Neural cell (in vitro differentiated cells): ENCODE results near the gene EFCAB6.

Experiments
- CTCF ChIP-seq: fragments of 450-650 bp; IDR thresholded peaks from 2 replicates; pipeline ENCODE4 v1.5.1; 2014; ENCODE audit warnings: antibody characterized with exemption, mild to moderate bottlenecking, moderate library complexity; ENCODE audit not compliant: poor library complexity, severe bottlenecking
- EP300 ChIP-seq: fragments of 450-650 bp; conservative IDR thresholded peaks from 2 replicates; pipeline ENCODE4 v1.6.1; 2014; ENCODE audit warnings: antibody characterized with exemption, mild to moderate bottlenecking, moderate library complexity; ENCODE audit not compliant: poor library complexity, severe bottlenecking
- POLR2AphosphoS5 ChIP-seq: IDR thresholded peaks from 2 replicates; pipeline ENCODE4 v1.6.1; 2012
- REST ChIP-seq: IDR thresholded peaks from 2 replicates; pipeline ENCODE4 v1.6.1; 2012; ENCODE audit warnings: borderline replicate concordance
- TAF1 ChIP-seq: IDR thresholded peaks from 2 replicates; pipeline ENCODE4 v1.6.1; 2012; ENCODE audit warnings: low read depth

- TF ChIP-seq CTCF (no peak), REST (no peak), POLR2AphosphoS5 (no peak), TAF1 (no peak), EP300 (no peak)
Measured at GRCh38 chr22:43827926-43828724, 16.0 kb upstream of the EFCAB6 start.
